Mesenchymal stem cell (in vitro differentiated cells and primary cell): ENCODE results near the gene MMP24OS.

Experiments used
- DNase-seq: peaks from one replicate; pipeline ENCODE4 v3.0.0-alpha.2; 2013
- H2AFZ ChIP-seq: one replicate; pipeline ENCODE4 v1.6.1; 2013; ENCODE audit warnings: low read depth, mild to moderate bottlenecking, control low read depth, inconsistent platforms, low read length, moderate library complexity
- H2AK5ac ChIP-seq: 2 replicates; pipeline ENCODE4 v1.6.1; 2013; ENCODE audit warnings: low read length, moderate library complexity, mild to moderate bottlenecking, inconsistent platforms; ENCODE audit not compliant: severe bottlenecking
- H2BK120ac ChIP-seq: one replicate; pipeline ENCODE4 v1.6.1; 2013; ENCODE audit warnings: low read depth, mild to moderate bottlenecking, inconsistent platforms, low read length, moderate library complexity
- H2BK12ac ChIP-seq, 2 experiments: one replicate each; pipeline ENCODE4 v1.6.1; 2013; ENCODE audit warnings: inconsistent platforms in 2 of 2, low read length in 2 of 2, mild to moderate bottlenecking in 2 of 2, moderate library complexity in 2 of 2, control low read depth in 1 of 2
- H2BK15ac ChIP-seq: one replicate; pipeline ENCODE4 v1.6.1; 2013; ENCODE audit warnings: mild to moderate bottlenecking, low read depth, inconsistent platforms; ENCODE audit not compliant: poor library complexity, severe bottlenecking
- H2BK5ac ChIP-seq: 2 replicates; pipeline ENCODE4 v1.6.1; 2013; ENCODE audit warnings: low read depth, mild to moderate bottlenecking, low read length, control low read depth, inconsistent platforms; ENCODE audit not compliant: poor library complexity, severe bottlenecking
- H3K14ac ChIP-seq, 2 experiments: one replicate each; pipeline ENCODE4 v1.6.1; 2013; ENCODE audit warnings: inconsistent platforms in 2 of 2, low read length in 2 of 2, control low read depth in 1 of 2, mild to moderate bottlenecking in 1 of 2, moderate library complexity in 1 of 2
- H3K18ac ChIP-seq, 2 experiments: one replicate each; pipeline ENCODE4 v1.6.1; 2013; ENCODE audit warnings: inconsistent platforms in 2 of 2, low read length in 2 of 2, control low read depth in 1 of 2, low read depth in 1 of 2, mild to moderate bottlenecking in 1 of 2
- H3K23ac ChIP-seq, 2 experiments: one replicate each; pipeline ENCODE4 v1.6.1; 2013; ENCODE audit warnings: inconsistent platforms in 2 of 2, low read length in 2 of 2, mild to moderate bottlenecking in 2 of 2, moderate library complexity in 2 of 2, control low read depth in 1 of 2
- H3K27ac ChIP-seq: 2 replicates; pipeline ENCODE4 v1.5.1; 2013; ENCODE audit warnings: mild to moderate bottlenecking, moderate library complexity, low read length, control low read depth, inconsistent platforms; ENCODE audit not compliant: poor library complexity, severe bottlenecking
- H3K27me3 ChIP-seq, 2 experiments: 2 replicates each; pipeline versions ENCODE4 v1.6.1 to v1.7.0; 2013; ENCODE audit warnings: low read length in 2 of 2, mild to moderate bottlenecking in 2 of 2, moderate library complexity in 2 of 2, control low read depth in 1 of 2, inconsistent platforms in 1 of 2; ENCODE audit not compliant: control insufficient read depth in 1 of 2, insufficient read depth in 1 of 2
- H3K36me3 ChIP-seq, 2 experiments: 2 replicates each; pipeline versions ENCODE4 v1.6.1 to v1.7.0; 2013; ENCODE audit warnings: low read length in 2 of 2, control low read depth in 1 of 2, inconsistent platforms in 1 of 2, low read depth in 1 of 2, mild to moderate bottlenecking in 1 of 2; ENCODE audit not compliant: insufficient read depth in 2 of 2, control insufficient read depth in 1 of 2
- H3K4ac ChIP-seq, 2 experiments: one replicate each; pipeline ENCODE4 v1.6.1; 2013; ENCODE audit warnings: inconsistent platforms in 2 of 2, low read length in 2 of 2, mild to moderate bottlenecking in 2 of 2, moderate library complexity in 2 of 2, control low read depth in 1 of 2, low read depth in 1 of 2
- H3K4me1 ChIP-seq: 2 replicates; pipeline ENCODE4 v1.6.1; 2013; ENCODE audit warnings: low read depth, low read length, control low read depth; ENCODE audit not compliant: control insufficient read depth, insufficient read depth
- H3K4me2 ChIP-seq: 2 replicates; pipeline ENCODE4 v1.6.1; 2013; ENCODE audit warnings: low read length, mild to moderate bottlenecking, inconsistent platforms; ENCODE audit not compliant: poor library complexity, severe bottlenecking
- H3K4me3 ChIP-seq, 2 experiments: 2 replicates each; pipeline versions ENCODE4 v1.5.1 to v1.7.0; 2013; ENCODE audit warnings: low read length in 2 of 2, mild to moderate bottlenecking in 2 of 2, control low read depth in 1 of 2, low read depth in 1 of 2; ENCODE audit not compliant: insufficient read depth in 1 of 2
- H3K79me1 ChIP-seq: replicated peaks from 2 replicates; pipeline ENCODE4 v1.6.1; 2013; ENCODE audit warnings: mild to moderate bottlenecking, control low read depth, low read length, inconsistent platforms; ENCODE audit not compliant: poor library complexity, severe bottlenecking
- H3K9ac ChIP-seq: 2 replicates; pipeline ENCODE4 v1.7.0; 2013; ENCODE audit warnings: mild to moderate bottlenecking, low read length, moderate library complexity
- H3K9me3 ChIP-seq: 2 replicates; pipeline ENCODE4 v1.7.0; 2013; ENCODE audit warnings: mild to moderate bottlenecking, low read length; ENCODE audit not compliant: control insufficient read depth
- H4K8ac ChIP-seq: one replicate; pipeline ENCODE4 v1.6.1; 2013; ENCODE audit warnings: inconsistent platforms, mild to moderate bottlenecking, low read length, moderate library complexity
- H4K91ac ChIP-seq: one replicate; pipeline ENCODE4 v1.6.1; 2013; ENCODE audit warnings: mild to moderate bottlenecking, low read length, inconsistent platforms
- WGBS: methylation state at CpG from one replicate; pipeline ENCODE4 v1.1.7; 2013; ENCODE audit warnings: mixed read lengths; 5-methylcytosine and 5-hydroxymethylcytosine counted together

The MMP24OS gene

GRCh38 chr20:35290186-35290886 is 12.4 kb upstream of the MMP24OS start:
- no peak overlapping the region for H3K18ac ChIP-seq

GRCh38 chr20:35288325-35289060 is 10.6 kb upstream of the MMP24OS start:
- Histone ChIP-seq H2BK5ac (no peak overlapping the region), H4K8ac (no peak overlapping the region), H3K4ac (no peak overlapping the region)

More at GRCh38 chr20:35290186-35290886, 12.4 kb upstream of the MMP24OS start:
- Histone ChIP-seq H3K4me2 (no peak overlapping the region), H3K4me3 (no peak overlapping the region), H2BK120ac (no peak overlapping the region), H3K4me1 (peaks cover 8% of the 10 kb centered on the region), H3K9ac (no peak overlapping the region), H2AFZ (no peak overlapping the region), H3K36me3 (no peaks in the 10 kb centered on the region), H2AK5ac (no peak overlapping the region), H3K27me3 (peaks cover 0 to 35% of the 10 kb centered on the region in 2 experiments), H2BK15ac (no peak overlapping the region), H3K79me1 (no peaks in the 10 kb centered on the region), H2BK5ac (no peak overlapping the region), H2BK12ac (no peak overlapping the region), H4K8ac (no peak overlapping the region), H3K27ac (no peak overlapping the region), H4K91ac (no peak overlapping the region), H3K23ac (no peak overlapping the region), H3K14ac (no peak overlapping the region), H3K4ac (no peak overlapping the region), H3K9me3 (no peaks in the 10 kb centered on the region)
- 71% methylated on average over 6 of the region's 7 CpGs for WGBS
- no peak for DNase-seq

GRCh38 chr20:35287509-35288324 is 9.8 kb upstream of the MMP24OS start:
- Histone ChIP-seq H3K4ac (no peak overlapping the region), H3K36me3 (no peaks in the 10 kb centered on the region), H3K14ac (no peak overlapping the region), H3K4me3 (no peak overlapping the region), H2AFZ (no peak overlapping the region), H3K27ac (no peak overlapping the region), H3K4me2 (no peak overlapping the region), H3K9ac (no peak overlapping the region), H2BK15ac (no peak overlapping the region), H4K8ac (no peak overlapping the region), H3K23ac (no peak overlapping the region), H2BK5ac (no peak overlapping the region), H3K18ac (no peak overlapping the region), H3K4me1 (peaks cover 14% of the 10 kb centered on the region), H2BK120ac (no peak overlapping the region), H4K91ac (no peak overlapping the region), H2AK5ac (no peak overlapping the region), H3K79me1 (no peaks in the 10 kb centered on the region), H3K9me3 (no peaks in the 10 kb centered on the region), H3K27me3 (peaks cover 0 to 13% of the 10 kb centered on the region in 2 experiments), H2BK12ac (no peak overlapping the region)
- no peak for DNase-seq
- 92% methylated on average over 26 of the region's 28 CpGs for WGBS

More at GRCh38 chr20:35288325-35289060, 10.6 kb upstream of the MMP24OS start:
- Histone ChIP-seq H3K36me3 (no peaks in the 10 kb centered on the region), H2BK120ac (no peak overlapping the region), H3K27ac (no peak overlapping the region), H3K4me3 (no peak overlapping the region), H3K23ac (no peak overlapping the region), H2BK12ac (no peak overlapping the region), H3K9ac (no peak overlapping the region), H4K91ac (peak overlapping the region; percentile 43), H3K27me3 (peaks cover 0 to 19% of the 10 kb centered on the region in 2 experiments), H2AFZ (no peak overlapping the region), H3K4me2 (no peak overlapping the region), H2AK5ac (no peak overlapping the region), H3K18ac (no peak overlapping the region), H3K14ac (no peak overlapping the region), H3K4me1 (peaks cover 12% of the 10 kb centered on the region), H2BK15ac (no peak overlapping the region), H3K9me3 (no peaks in the 10 kb centered on the region), H3K79me1 (no peaks in the 10 kb centered on the region)
- WGBS: 89% methylated on average over 19 of the region's 19 CpGs
- DNase-seq: no peak
